ENCODE data around the gene DNAJC15. TPM values are rescaled to one million over a fixed set of nuclear protein-coding genes. Genes with fewer than 3 reads are reported as not detected.

Gene DNAJC15
- total RNA-seq, 1 experiment from 2014 or later = 10.8 TPM

GRCh38 chr13:43042410-43042921, 19.1 kb downstream of the DNAJC15 start:
- RAD21 ChIA-PET (ENCODE audit: low non-redundant PET in 1 of 2, low total read pairs in 2 of 2, uncharacterized antibody in 2 of 2, unreplicated experiment in 2 of 2) = no interaction called here
- Histone ChIP-seq H3K27me3 (ENCODE audit: insufficient read depth, low read length) (no peaks in the 10 kb centered on the region), H3K9me3 (ENCODE audit: control insufficient read depth in 1 of 2, insufficient read depth in 1 of 2, low read depth in 1 of 2, low read length in 2 of 2) (no peaks in the 10 kb centered on the region), H4K20me1 (ENCODE audit: insufficient read depth) (no peaks in the 10 kb centered on the region), H3K79me2 (ENCODE audit: insufficient read depth, low read length) (peaks cover 11% of the 10 kb centered on the region; the same call in 1 of the 2 replicates), H3K4me1 (ENCODE audit: control insufficient read depth in 1 of 2, insufficient read depth in 2 of 2, low read length in 2 of 2) (peaks cover 13 to 25% of the 10 kb centered on the region in 2 experiments; a peak in 3 of 4 replicates), H3K4me2 (ENCODE audit: low read length) (no peak overlapping the region), H3K36me3 (ENCODE audit: control insufficient read depth in 1 of 2, insufficient read depth in 2 of 2, low read length in 2 of 2) (no peaks in the 10 kb centered on the region), H2AFZ (ENCODE audit: low read depth, low read length, poor library complexity, severe bottlenecking) (no peak overlapping the region), H3K9me2 (ENCODE audit: insufficient read depth) (no peaks in the 10 kb centered on the region), H3K4me3 (replicated peaks in 1 of 2; ENCODE audit: low read depth in 1 of 2, low read length in 2 of 2) (no peak overlapping the region), H3K9ac (ENCODE audit: low read length) (no peak overlapping the region), H3K27ac (ENCODE audit: low read depth, low read length) (no peak overlapping the region)
- intact Hi-C loops (cut with micrococcal nuclease) = no loop called here
- no peak for DNase-seq (ENCODE audit: low read depth, low spot score)
- TF ChIP-seq FOSL1 (IDR thresholded peaks at IDR 0.05; ENCODE audit: low read depth) (no peak), ZFX (IDR thresholded peaks at IDR 0.05) (no peak), MAX (IDR thresholded peaks at IDR 0.05) (no peak), SP1 (IDR thresholded peaks at IDR 0.05; ENCODE audit: low read depth) (no peak), POLR2A (IDR thresholded peaks at IDR 0.05; ENCODE audit: borderline replicate concordance, extremely low read depth, insufficient read depth, insufficient read length) (no peak), EZH2 (IDR thresholded peaks at IDR 0.05) (no peak), ZNF274 (IDR thresholded peaks at IDR 0.05; ENCODE audit: low read depth, low read length) (no peak), JUND (IDR thresholded peaks at IDR 0.05) (no peak), RAD21 (IDR thresholded peaks at IDR 0.05; ENCODE audit: low read depth) (no peak), CBX3 (IDR thresholded peaks at IDR 0.05; ENCODE audit: low read depth) (no peak), YY1 (IDR thresholded peaks at IDR 0.05; ENCODE audit: extremely low read depth, insufficient replicate concordance, low read depth, low read length) (no peak), CTCF (IDR thresholded peaks at IDR 0.05 in 2 of 3, conservative IDR thresholded peaks at IDR 0.05 in 1 of 3; ENCODE audit: borderline replicate concordance in 1 of 3, insufficient read depth in 1 of 3, low read depth in 2 of 3, low read length in 2 of 3) (no peak), REST (IDR thresholded peaks at IDR 0.05; ENCODE audit: low read depth) (no peak), SIN3A (IDR thresholded peaks at IDR 0.05; ENCODE audit: low read depth) (no peak), TCF7L2 (IDR thresholded peaks at IDR 0.05; ENCODE audit: borderline replicate concordance, extremely low read depth, insufficient read depth, insufficient read length) (no peak), POLR2AphosphoS5 (IDR thresholded peaks at IDR 0.05; ENCODE audit: low read depth, low read length) (no peak), ELF1 (IDR thresholded peaks at IDR 0.05; ENCODE audit: borderline replicate concordance, low read depth) (no peak), EZH2phosphoT487 (IDR thresholded peaks at IDR 0.05; ENCODE audit: borderline replicate concordance) (no peak), ZBTB33 (IDR thresholded peaks at IDR 0.05; ENCODE audit: extremely low read depth, insufficient replicate concordance, low read length) (no peak), EGR1 (IDR thresholded peaks at IDR 0.05; ENCODE audit: low read depth) (no peak)
- no TSS peak for BruUV-seq (replicated peaks)
- no peak for ATAC-seq
- CTCF ChIA-PET = no interaction called here
- POLR2A ChIA-PET = no interaction called here

Data from HCT116 (cell line).